ENCODE data around the gene MPI.
"Not testable (repeated sequence)": the region's sequence is repeated elsewhere in the genome, so short reads cannot be mapped to it uniquely, and the experiment has no call there.

MPI gene

DNA sequence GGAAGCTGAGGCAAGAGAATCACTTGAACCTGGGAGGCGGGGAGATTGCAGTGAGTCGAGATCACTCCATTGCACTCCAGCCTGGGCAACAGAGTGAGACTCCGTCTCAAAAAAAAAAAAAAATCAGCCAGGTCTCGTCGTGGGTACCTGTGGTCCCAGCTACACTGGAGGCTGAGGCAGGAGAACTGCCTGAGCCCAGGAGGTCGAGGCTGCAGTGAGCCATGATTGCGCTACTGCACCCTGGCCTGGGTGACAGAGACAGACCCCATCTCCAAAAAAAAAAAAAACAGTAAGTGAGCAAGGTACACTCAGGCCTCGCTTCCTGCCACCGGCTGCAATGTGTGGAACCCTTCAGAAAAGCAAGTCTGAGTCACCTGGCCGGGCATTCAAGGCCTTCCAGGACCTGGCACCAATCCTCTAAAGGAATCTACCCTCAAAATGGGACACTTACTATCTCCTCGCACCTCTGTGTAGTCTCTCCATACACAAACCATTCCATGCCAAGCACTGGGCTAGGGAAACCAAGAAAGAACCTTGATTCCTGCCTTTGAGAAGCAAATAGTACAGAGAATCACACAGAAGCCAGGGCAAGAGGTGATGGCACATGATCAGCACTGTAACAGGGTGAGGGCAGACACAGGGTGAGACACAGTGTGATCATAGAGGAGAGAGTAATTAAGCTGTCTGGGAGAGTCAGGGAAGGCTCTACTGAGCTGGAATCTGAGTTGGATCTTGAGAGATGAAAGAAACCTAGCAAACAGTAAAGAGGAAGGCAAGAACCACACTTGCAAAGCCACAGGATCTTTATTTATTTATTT is 26.4 kb upstream of the MPI start:
- in situ Hi-C loops (cut with HindIII; ENCODE audit: low sequenced_read_pairs): no loop called here

DNA sequence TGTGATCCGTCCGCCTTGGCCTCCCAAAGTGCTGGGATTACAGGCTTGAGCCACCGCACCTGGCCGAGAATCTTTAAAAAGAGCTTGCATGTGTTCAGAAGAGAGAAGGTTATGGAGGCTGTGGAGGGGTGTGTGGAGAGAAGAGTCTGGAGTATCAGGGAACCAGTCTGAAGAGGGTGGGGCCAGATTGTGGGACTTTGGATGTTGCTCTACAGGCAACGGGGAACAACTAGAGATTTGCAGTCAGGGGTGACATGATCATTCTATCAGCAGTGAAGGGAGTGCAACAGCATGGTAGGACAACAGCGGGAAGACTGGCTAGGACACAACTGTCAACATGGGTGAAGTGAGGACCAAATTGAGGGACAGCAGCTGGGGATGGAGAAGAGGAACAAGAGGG is 25.5 kb upstream of the MPI start:
- in situ Hi-C loops (cut with HindIII; ENCODE audit: low sequenced_read_pairs): no loop called here

- in situ Hi-C loops (cut with HindIII; ENCODE audit: low sequenced_read_pairs): no loop called here
Observed at GRCh38 chr15:74865316-74865715, 24.5 kb upstream of the MPI start.

GRCh38 chr15:74866090-74866489 is 23.8 kb upstream of the MPI start:
- in situ Hi-C loops (cut with HindIII; ENCODE audit: low sequenced_read_pairs): no loop called here

GRCh38 chr15:74867466-74868038 is 22.3 kb upstream of the MPI start:
- in situ Hi-C loops (cut with HindIII; ENCODE audit: low sequenced_read_pairs): no loop called here

DNA sequence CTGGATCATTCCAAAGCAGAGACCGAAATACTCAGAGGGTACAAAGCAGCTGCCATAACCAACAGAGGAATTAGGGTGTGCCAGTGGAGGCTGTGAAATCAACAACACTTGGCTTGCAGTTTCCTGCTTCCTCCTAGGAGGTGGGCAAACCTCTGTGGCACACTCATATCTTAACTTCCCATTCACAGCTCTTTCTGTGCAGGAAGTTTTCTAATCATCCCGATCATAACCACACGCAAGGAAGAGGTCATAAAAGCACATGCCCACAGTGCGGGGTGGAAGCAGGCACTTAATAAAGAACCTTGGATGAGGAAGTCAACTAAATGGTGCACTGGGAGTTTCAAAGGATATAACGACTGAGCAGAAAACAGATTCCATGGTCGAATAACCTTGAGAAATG is 21.8 kb upstream of the MPI start:
- in situ Hi-C loops (cut with HindIII; ENCODE audit: low sequenced_read_pairs): no loop called here

- in situ Hi-C loops (cut with HindIII; ENCODE audit: low sequenced_read_pairs): no loop called here
Observed at GRCh38 chr15:74869372-74869725, 20.5 kb upstream of the MPI start.

DNA sequence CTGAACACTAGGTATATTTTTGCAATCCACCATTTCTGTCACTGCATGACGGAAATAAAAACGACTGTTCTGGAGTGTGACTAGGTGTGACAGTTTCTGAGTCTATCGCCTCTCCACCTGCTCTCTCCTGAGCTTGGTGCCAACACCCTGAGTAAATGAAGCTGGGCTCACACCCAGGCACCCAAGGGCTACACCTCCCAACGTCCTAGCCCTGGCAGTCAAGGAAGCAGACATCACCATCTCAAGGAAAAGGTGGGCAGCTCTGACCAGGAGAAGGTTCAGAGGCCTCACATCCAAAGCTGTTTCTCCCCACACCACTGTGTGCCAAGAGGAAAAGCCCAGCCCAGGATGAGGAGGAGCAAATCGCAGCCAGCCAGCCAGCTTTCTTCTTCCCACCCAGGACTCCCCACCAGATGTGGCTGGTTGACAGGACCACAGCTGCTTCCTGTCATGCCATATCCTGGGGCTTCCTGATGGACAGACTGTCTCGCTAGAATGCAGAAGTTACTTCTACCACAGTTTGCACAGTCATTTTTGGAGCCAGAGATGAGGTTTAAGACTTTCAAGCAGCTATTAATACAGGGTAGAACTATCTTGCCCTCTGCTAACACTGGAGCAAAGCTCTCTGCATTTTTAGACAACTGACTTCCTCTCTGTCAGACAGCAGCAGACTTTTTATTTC is 20.0 kb upstream of the MPI start:
- in situ Hi-C loops (cut with HindIII; ENCODE audit: low sequenced_read_pairs): no loop called here

GRCh38 chr15:74870436-74871215 is 19.2 kb upstream of the MPI start:
- in situ Hi-C loops (cut with HindIII; ENCODE audit: low sequenced_read_pairs): no loop called here

GRCh38 chr15:74872702-74873035 is 17.2 kb upstream of the MPI start:
- in situ Hi-C loops (cut with HindIII; ENCODE audit: low sequenced_read_pairs): no loop called here

DNA sequence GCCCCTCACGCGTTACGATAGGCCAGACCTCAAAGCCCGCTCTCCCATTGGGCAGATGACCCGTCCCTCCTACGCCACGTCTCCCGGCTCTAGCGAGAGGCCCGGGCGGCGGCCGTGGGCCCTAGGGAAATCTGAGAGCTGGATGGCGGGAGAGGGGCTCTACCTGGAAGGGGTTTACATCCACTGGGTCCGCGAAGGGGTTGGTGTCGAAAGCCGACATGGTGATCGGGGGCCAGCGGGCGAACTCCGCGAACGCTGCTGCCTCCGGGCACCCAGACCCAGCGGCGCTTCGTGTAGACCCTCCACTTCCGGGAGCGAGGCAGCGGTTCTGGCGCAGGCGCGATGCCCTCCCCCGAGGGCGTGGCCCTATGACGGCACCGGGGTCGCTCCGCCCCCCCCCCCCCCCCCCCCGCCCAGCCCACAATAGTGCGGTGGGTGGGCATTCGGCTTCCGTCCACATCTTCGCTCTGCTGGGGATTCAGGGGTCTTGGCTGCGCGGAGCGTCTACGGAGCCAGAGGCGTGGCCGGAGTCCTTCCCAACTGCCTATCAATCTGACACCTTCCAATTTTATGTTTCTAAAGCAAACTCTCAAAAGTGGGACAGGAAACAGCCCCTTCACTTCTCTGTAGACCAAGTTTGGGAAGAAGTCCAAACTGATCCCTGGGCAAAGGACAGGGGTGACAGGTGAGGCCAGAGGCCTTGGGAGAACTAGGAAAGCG is 16.6 kb upstream of the MPI start, which contains the start of gene SCAMP2:
SCAMP2 (minus strand) TSS at position 330 of the 720 bp plus-strand sequence; CDS start at position 220, 110 bp downstream.
- in situ Hi-C loops (cut with HindIII; ENCODE audit: low sequenced_read_pairs): no loop called here

DNA sequence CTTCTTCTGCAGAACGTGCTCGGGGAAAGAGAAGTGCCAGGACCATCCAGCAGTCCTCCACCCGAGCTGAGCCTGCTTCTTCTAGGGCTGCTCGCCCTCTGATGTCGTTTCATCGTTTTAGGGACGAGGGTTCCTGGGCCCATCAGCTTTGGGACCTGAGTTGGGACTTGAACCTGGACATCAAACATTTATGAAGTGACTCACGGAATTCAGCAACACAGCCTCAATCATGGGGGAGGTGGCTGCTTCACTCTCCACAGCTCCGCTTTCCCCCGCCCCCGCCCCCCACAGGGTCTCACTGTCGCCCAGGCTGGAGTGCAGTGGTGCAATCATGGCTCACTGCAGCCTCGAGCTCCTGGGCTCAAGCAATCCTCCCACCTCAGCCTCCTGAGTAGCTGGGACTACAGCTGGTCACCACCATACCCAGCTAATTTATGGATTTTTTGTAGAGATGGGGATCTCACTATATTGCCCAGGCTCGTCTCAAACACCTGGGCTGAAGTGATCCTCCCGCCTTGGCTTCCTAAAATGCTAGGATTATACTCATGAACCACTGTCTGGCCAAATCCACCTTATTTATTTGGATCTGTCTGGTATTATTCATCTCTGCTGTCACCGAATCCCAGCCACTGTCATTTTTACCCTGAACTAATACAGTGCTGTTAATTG is 16.0 kb upstream of the MPI start:
- in situ Hi-C loops (cut with HindIII; ENCODE audit: low sequenced_read_pairs): no loop called here

- in situ Hi-C loops (cut with HindIII; ENCODE audit: low sequenced_read_pairs): no loop called here
Observed at GRCh38 chr15:74878273-74878672, 11.6 kb upstream of the MPI start.

GRCh38 chr15:74882528-74882927 is 7.3 kb upstream of the MPI start:
- in situ Hi-C loops (cut with HindIII; ENCODE audit: low sequenced_read_pairs): no loop called here

DNA sequence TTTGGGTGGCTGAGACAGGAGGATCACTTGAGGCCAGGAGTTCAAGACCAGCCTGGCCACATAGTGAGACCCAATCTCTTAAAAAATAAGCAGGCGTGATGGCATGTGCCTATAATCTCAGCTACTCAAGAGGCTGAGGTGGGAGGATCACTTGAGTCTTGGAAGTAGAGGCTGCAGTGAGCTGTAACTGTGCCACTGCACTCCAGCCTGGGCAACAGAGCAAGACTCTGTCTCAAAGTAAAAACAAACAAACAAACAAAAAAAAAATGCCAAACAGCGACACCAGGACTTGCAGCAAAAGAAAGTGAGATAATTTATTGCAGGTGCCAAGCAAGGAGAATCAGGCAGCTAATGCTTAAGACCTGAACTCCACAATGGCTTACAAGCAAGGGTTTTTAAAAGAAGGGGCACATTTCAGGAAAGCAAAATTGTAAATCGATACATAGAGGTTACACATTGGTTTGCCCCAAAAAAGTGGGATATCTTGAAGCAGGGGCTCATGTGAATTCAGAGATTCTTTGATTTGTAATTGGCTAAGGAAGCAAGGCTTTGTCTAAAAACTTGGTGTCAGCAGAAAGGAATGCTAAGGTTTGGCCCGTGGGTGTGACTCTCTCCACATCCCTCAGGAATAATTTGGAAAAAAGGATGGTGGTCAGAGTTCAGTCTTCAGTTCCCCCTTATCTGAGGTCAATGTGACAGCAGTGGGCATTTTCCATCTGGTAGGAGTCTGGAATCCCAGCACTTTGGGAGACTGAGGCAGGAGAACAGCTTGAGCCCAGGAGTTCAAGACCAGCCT is 5.2 kb upstream of the MPI start:
- in situ Hi-C loops (cut with HindIII; ENCODE audit: low sequenced_read_pairs): no loop called here

DNA sequence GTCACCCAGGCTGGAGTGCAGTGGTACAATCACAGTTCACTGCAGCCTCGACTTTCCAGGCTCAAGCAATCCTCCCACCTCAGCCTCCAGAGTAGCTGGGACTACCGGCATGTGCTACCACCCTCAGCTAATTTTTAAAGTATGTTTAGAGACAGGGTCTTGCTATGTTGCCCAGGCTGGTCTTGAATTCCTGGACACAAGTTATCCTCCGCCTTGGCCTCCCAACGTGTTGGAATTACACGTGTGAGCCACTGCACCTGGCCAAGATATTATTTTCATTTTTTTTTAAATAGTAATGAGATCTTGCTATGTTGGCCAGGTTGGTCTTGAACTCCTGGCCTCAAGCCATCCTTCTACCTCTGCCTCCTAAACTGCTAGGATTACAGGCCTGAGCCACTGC is 4.4 kb upstream of the MPI start:
- in situ Hi-C loops (cut with HindIII; ENCODE audit: low sequenced_read_pairs): no loop called here

- in situ Hi-C loops (cut with HindIII; ENCODE audit: low sequenced_read_pairs): not testable (repeated sequence)
Observed at GRCh38 chr15:74887537-74888193, 2.2 kb upstream of the MPI start.

DNA sequence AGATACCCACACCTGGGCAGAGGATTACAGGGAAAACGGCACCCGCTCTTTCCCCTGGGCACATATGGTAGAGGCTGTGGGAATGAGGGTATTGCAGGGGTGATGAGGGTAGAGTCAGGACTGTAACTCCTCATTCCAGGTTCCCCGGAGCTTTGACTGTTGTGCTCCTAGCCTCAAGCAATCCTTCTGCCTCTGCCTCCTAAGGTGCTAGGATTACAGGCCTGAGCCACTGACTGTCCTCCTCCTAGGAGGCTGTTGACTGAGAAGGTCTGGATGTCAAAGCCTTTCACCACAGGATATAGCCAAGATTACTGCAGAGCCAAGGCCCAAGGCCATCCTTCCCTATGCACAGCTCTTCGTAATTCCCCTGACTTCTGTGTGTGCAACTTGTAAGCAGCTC is 1.1 kb upstream of the MPI start:
- in situ Hi-C loops (cut with HindIII; ENCODE audit: low sequenced_read_pairs): no loop called here

- in situ Hi-C loops (cut with HindIII; ENCODE audit: low sequenced_read_pairs): no loop called here
Observed at GRCh38 chr15:74889390-74889882, 406 bp upstream of the MPI start.
